ENCODE measurements around the gene VPREB1.
A peak's percentile ranks its signal among the peaks of the same experiment; 100 is the strongest.
"Not testable (repeated sequence)": the region's sequence is repeated elsewhere in the genome, so short reads cannot be mapped to it uniquely, and the experiment has no call there.

The VPREB1 gene

GRCh38 chr22:22244316-22245250 is at the start of gene VPREB1:
Gene VPREB1, plus strand, starts transcription at chr22:22244786. Its CDS starts 28 bp downstream, at chr22:22244814.
- DNase-seq (ENCODE audit: low read depth): no peak

GRCh38 chr22:22194931-22195264 is 49.7 kb upstream of the VPREB1 start:
- no peak for DNase-seq (ENCODE audit: low read depth)

GRCh38 chr22:22195265-22196017 is 49.1 kb upstream of the VPREB1 start:
- peak; percentile 41 for DNase-seq (ENCODE audit: low read depth)

- DNase-seq (ENCODE audit: low read depth): no peak
Observed at GRCh38 chr22:22196018-22196533, 48.5 kb upstream of the VPREB1 start.

- no peak for DNase-seq (ENCODE audit: low read depth)
Observed at GRCh38 chr22:22196833-22197477, 47.6 kb upstream of the VPREB1 start.

GRCh38 chr22:22197993-22198402 is 46.6 kb upstream of the VPREB1 start:
- no peak for DNase-seq (ENCODE audit: low read depth)

GRCh38 chr22:22198751-22199150 is 45.8 kb upstream of the VPREB1 start:
- no peak for DNase-seq (ENCODE audit: low read depth)

GRCh38 chr22:22199634-22200033 is 45.0 kb upstream of the VPREB1 start:
- no peak for DNase-seq (ENCODE audit: low read depth)

- no peak for DNase-seq (ENCODE audit: low read depth)
Observed at GRCh38 chr22:22200569-22201184, 43.9 kb upstream of the VPREB1 start.

GRCh38 chr22:22201185-22201929 is 43.2 kb upstream of the VPREB1 start:
- no peak for DNase-seq (ENCODE audit: low read depth)

- DNase-seq (ENCODE audit: low read depth): no peak
Observed at GRCh38 chr22:22201930-22202343, 42.6 kb upstream of the VPREB1 start.

- DNase-seq (ENCODE audit: low read depth): no peak
Observed at GRCh38 chr22:22203048-22203971, 41.3 kb upstream of the VPREB1 start.

GRCh38 chr22:22207845-22208564 is 36.6 kb upstream of the VPREB1 start:
- peak; percentile 49 for DNase-seq (ENCODE audit: low read depth)

GRCh38 chr22:22208652-22209051 is 35.9 kb upstream of the VPREB1 start:
- DNase-seq (ENCODE audit: low read depth): no peak

- not testable (repeated sequence) for DNase-seq (ENCODE audit: low read depth)
Observed at GRCh38 chr22:22209080-22209640, 35.4 kb upstream of the VPREB1 start.

GRCh38 chr22:22210375-22210774 is 34.2 kb upstream of the VPREB1 start:
- no peak for DNase-seq (ENCODE audit: low read depth)

GRCh38 chr22:22210889-22211833 is 33.4 kb upstream of the VPREB1 start:
- no peak for DNase-seq (ENCODE audit: low read depth)

- DNase-seq (ENCODE audit: low read depth): no peak
Observed at GRCh38 chr22:22213231-22213630, 31.4 kb upstream of the VPREB1 start.

Data from stimulated activated CD8-positive, alpha-beta memory T cell treated with anti-CD3 and anti-CD28 coated beads, Interleukin-12 subunit alpha, Interleukin-12 subunit beta, amount 100 ng/mL, for 4 hours (primary cell).